GM21723 (cell line): Measurements from ENCODE around the gene HLA-DPA1.
A peak's percentile ranks its signal among the peaks of the same experiment; 100 is the strongest.
"Not testable (repeated sequence)": the region's sequence is repeated elsewhere in the genome, so short reads cannot be mapped to it uniquely, and the experiment has no call there.

ENCODE experiments used
- ATAC-seq: cut with Tn5 transposase; IDR thresholded peaks from one replicate; pipeline ENCODE4 v1.9.1; 2021; ENCODE audit warnings: mild to moderate bottlenecking, moderate library complexity; ENCODE audit not compliant: unreplicated experiment

The HLA-DPA1 gene

GRCh38 chr6:33073431-33073871 lies at the start of gene HLA-DPA1:
TSS of gene HLA-DPA1 (minus strand) at chr6:33073649.
- no peak for ATAC-seq

DNA sequence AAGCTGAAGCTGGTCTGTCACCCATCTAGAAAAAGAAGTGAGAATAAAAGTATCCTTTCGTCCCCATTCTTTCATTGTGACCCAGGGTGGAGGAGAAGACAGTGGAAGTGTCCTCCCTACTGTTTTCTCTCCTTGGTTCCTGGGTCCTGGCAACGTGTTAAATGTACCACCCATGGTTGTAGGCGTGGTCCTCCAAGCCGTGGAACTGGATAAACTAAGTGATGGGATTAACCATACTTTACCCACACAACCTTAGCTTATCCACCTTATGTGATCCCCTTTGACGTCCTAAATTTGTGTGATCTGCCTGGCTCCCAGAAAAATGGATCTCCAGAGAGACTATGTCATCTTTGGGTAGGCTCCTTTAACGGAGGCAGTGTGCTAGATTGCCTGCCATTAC lies 49.7 kb upstream of the HLA-DPA1 start:
- ATAC-seq, result no peak

GRCh38 chr6:33120001-33120400 lies 46.6 kb upstream of the HLA-DPA1 start:
- ATAC-seq, result no peak

- no peak for ATAC-seq
Observed at GRCh38 chr6:33118525-33119123, 45.2 kb upstream of the HLA-DPA1 start.

DNA sequence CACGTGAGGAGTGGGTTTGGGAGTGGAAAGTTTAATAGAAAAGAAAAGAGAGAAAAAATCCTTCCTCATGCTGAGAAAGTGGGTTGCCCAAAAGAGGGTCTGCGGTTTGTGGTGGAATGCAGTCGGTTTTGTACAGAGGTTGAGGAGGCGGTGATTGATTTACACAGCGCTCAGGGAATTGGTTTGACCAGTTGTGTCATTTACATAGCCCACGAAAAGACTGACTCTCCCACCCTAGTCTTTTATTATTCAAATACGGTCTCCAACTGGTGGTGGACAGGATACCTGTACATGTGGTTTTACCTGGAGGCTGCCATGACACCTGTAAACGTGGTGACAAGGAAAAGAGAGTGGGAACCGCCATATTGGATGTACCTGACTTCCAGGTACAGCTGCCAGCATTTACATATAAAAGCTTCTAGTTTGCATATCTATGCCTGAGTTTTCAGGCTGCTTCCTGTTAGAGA lies 44.4 kb upstream of the HLA-DPA1 start:
- no peak for ATAC-seq

- ATAC-seq, result no peak
Observed at GRCh38 chr6:33116841-33117711, 43.6 kb upstream of the HLA-DPA1 start.

DNA sequence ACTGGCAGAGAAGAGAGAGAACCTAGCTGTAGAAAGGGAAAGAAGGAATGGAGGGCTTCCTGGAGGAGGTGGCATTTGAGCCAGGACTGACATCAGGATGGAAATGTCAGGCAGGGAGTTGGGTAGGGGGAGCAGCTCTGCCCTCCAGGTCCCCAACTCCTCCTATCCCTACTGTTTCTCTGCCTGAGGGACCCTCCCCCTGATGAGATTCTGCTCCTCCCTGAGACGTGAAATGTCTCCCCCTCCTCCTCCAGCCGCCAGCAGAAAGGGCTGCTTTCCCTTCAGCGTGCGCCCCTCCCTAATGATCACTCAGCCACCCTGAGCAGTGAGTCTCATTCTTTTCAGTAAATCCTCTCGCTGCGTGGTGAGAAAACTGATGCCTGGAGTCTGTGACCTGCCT lies 43.0 kb upstream of the HLA-DPA1 start:
- no peak for ATAC-seq

DNA sequence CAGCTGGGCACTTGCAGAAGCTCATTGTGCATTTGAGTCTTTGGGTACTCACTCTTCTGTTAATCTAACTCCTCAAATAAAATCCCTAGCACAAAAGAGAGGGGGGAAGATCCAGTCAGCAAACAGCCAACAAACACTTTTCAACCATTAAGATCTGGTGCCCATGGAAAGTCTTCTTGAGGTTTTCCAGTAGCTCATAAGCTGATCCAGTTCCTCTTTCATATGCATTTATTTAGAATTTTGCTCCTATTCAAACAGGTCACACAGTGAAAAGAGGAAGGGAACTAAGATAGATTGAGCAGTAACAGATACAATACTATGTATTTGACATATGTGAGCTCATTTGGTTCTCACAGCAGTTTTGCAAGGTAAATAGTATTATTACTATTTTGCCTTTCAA lies 41.0 kb upstream of the HLA-DPA1 start:
- ATAC-seq, result no peak

- no peak for ATAC-seq
Observed at GRCh38 chr6:33113755-33114154, 40.3 kb upstream of the HLA-DPA1 start.

- peak; percentile 84 for ATAC-seq
Observed at GRCh38 chr6:33112148-33112547, 38.7 kb upstream of the HLA-DPA1 start.

DNA sequence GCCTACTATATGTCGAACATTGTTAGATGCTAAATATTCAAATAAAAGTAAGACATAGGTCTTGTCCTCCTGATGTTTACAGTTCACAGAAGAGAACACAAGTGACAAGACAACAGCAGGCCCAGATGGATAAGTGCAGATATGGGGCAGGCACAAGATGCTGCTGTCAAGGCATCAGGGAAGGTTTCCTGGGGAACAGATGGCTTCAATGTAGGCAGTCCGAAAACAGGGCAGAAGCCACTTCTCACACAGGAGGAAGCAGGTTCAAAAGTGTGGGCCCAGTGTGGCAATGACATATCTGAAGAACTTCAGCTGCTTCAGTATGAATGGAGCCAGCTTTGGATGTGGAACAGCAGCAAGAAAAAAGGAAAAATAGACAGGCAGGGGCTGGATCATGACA lies 34.9 kb upstream of the HLA-DPA1 start:
- no peak for ATAC-seq

- ATAC-seq, result no peak
Observed at GRCh38 chr6:33107641-33108040, 34.2 kb upstream of the HLA-DPA1 start.

GRCh38 chr6:33105916-33106871 lies 32.7 kb upstream of the HLA-DPA1 start:
- no peak for ATAC-seq

DNA sequence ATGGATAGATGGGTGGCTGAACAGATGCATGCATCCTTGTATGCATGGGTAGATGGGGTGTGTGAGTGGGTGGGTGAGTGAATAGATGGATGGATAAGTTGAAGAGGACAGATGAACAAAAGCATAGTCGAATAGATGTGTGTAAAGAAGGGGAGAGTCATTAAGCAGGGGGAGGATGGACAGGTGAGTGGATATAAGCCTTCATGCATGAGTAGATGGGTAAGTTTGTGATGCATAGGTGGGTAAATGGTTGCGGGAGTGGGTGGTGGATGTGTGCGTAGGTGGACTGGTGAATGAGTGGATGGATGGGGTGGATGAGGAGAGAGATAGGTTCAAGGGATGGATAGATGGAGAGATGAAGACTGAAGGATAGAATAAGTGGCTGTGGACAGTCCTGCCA lies 31.9 kb upstream of the HLA-DPA1 start:
- ATAC-seq, result no peak

DNA sequence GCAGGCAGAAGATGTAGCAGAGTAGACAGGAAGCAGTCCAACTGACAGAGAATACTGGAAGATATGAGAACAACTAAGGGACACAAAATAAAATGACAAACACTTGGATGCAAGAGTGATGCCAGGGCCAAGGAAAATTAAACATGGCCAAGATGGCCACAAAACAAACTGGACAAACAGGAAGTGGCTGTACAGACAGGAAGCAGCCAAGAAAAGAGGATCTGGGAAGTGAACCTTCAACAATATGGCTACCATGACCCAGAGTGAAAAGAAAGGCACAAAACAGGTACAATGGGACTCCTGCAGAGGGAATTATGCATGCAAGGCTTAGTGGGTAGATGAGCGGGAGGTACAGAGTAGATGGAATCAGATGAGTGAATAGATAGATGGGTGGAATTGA lies 31.4 kb upstream of the HLA-DPA1 start:
- ATAC-seq, result no peak

- no peak for ATAC-seq
Observed at GRCh38 chr6:33103776-33104175, 30.3 kb upstream of the HLA-DPA1 start.

DNA sequence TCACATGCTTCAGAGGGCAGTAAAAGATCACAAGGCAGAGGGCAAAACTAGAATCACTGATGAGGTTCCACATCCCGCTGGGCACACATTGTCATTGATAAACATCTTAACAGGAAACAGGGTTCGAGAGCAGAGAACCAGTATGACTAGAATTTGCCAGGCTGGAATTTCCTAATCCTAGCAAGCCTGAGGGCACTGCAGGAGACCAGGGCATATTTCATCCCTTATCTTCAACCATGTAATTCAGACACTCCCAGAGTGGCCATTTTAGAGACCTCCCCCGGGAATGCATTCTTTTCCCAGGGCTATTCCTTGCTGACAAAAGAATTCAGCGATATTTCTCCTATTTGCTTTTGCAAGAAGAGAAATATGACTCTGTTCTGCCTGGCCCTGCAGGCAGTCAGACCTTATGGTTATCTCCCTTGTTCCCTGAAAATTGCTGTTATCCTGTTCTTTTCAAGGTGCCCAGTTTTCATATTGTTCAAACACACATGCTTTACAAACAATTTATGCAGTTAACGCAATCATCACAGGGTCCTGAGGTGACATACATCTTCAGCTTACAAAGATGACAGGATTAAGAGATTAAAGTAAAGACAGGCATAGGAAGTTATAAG lies 27.8 kb upstream of the HLA-DPA1 start:
- not testable (repeated sequence) for ATAC-seq

DNA sequence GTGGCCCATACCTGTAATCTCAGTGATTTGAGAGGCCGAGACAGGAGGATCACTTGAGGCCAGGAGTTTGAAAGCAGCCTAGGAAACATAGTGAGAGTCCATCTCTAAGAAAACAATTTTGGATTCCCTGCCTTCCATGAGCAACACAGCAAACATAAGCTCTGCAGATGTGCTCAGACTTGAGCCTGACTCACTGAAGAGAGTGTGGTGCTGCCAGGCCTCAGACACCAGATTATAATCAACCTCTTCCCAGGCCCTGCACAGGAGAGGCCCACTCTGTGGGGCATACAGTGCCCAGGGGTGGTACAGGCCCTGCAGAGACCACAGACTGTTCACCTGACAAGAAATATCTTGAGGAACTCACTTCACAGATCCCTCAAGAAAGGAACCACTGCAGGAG lies 22.2 kb upstream of the HLA-DPA1 start:
- no peak for ATAC-seq

- no peak for ATAC-seq
Observed at GRCh38 chr6:33093855-33094254, 20.4 kb upstream of the HLA-DPA1 start.

DNA sequence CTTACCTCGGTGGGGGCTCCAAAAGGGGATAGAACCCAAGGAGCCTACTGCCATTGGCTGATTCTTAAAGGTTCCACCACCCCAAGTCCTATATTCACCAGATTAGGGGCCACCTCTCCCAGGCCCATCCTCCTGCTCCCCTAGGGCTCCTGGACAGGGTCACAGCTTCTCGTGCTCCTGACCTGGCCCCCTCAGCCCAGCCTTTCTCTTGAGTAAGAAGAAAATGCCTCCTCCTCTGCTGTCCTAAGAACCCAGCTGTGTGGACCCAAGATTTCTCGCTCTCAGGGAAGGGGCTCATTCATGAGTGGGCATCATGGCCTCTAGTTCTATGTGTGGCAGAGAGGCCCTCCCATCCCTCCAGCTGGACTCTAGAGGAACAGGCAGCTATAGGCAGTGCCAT lies 18.9 kb upstream of the HLA-DPA1 start:
- no peak for ATAC-seq

GRCh38 chr6:33091957-33092356 lies 18.5 kb upstream of the HLA-DPA1 start:
- no peak for ATAC-seq
